HCT116 (cell line): ENCODE measurements around the gene SIGLEC7.

Experiments
- CEBPB ChIP-seq: IDR thresholded peaks from 2 replicates; pipeline ENCODE4 v1.6.1; 2012; ENCODE audit warnings: low read depth
- CTCF ChIP-seq, 3 experiments: fragments of 200-600 bp in 1 of 3; sonication (generic) in 1 of 3; IDR thresholded peaks in 2 of 3; conservative IDR thresholded peaks in 1 of 3; 2 replicates each; pipeline ENCODE4 v1.5.1; 2012 to 2017; ENCODE audit warnings: low read depth in 2 of 3, low read length in 2 of 3, antibody characterized with exemption in 1 of 3, borderline replicate concordance in 1 of 3, control low read depth in 1 of 3, mild to moderate bottlenecking in 1 of 3, mixed read lengths in 1 of 3, mixed run types in 1 of 3, moderate library complexity in 1 of 3; ENCODE audit not compliant: insufficient read depth in 1 of 3
- EGR1 ChIP-seq: IDR thresholded peaks from 2 replicates; pipeline ENCODE4 v1.6.1; 2012; ENCODE audit warnings: low read depth
- EZH2 ChIP-seq: fragments of 200-600 bp; sonication (generic); IDR thresholded peaks from 2 replicates; pipeline ENCODE4 v1.6.1; 2017; ENCODE audit warnings: antibody characterized with exemption, mixed run types
- EZH2phosphoT487 ChIP-seq: fragments of 200-600 bp; IDR thresholded peaks from 2 replicates; pipeline ENCODE4 v1.6.1; 2018; ENCODE audit warnings: antibody characterized with exemption, borderline replicate concordance
- JUND ChIP-seq: IDR thresholded peaks from 2 replicates; pipeline ENCODE4 v1.6.1; 2012
- MAX ChIP-seq: IDR thresholded peaks from 2 replicates; pipeline ENCODE4 v1.6.1; 2012
- POLR2A ChIP-seq: IDR thresholded peaks from 2 replicates; pipeline ENCODE4 v1.7.0; 2011; ENCODE audit warnings: borderline replicate concordance; ENCODE audit not compliant: insufficient read depth, insufficient read length; ENCODE audit errors: extremely low read depth
- POLR2AphosphoS5 ChIP-seq: IDR thresholded peaks from 2 replicates; pipeline ENCODE4 v1.6.1; 2011; ENCODE audit warnings: mild to moderate bottlenecking, low read depth, low read length, moderate library complexity
- REST ChIP-seq: IDR thresholded peaks from 2 replicates; pipeline ENCODE4 v1.6.1; 2012; ENCODE audit warnings: low read depth
- SRF ChIP-seq: IDR thresholded peaks from 2 replicates; pipeline ENCODE4 v1.6.1; 2012; ENCODE audit warnings: low read depth
- TCF7L2 ChIP-seq: IDR thresholded peaks from 2 replicates; pipeline ENCODE4 v1.7.0; 2011; ENCODE audit warnings: borderline replicate concordance, inconsistent platforms; ENCODE audit not compliant: insufficient read depth, insufficient read length; ENCODE audit errors: extremely low read depth
- YY1 ChIP-seq: IDR thresholded peaks from 2 replicates; pipeline ENCODE4 v1.6.1; 2011; ENCODE audit warnings: low read length, low read depth, moderate library complexity, mild to moderate bottlenecking; ENCODE audit not compliant: insufficient replicate concordance; ENCODE audit errors: extremely low read depth
- ZNF274 ChIP-seq: fragments of 200-500 bp; sonication (Bioruptor generic); IDR thresholded peaks from 2 replicates; pipeline ENCODE4 v1.6.1; 2014; ENCODE audit warnings: mild to moderate bottlenecking, low read depth, low read length, inconsistent platforms

- no peak for TF ChIP-seq POLR2A
- no peak for TF ChIP-seq MAX
- TF ChIP-seq CTCF (IDR thresholded peaks at IDR 0.05 in 2 of 3, conservative IDR thresholded peaks at IDR 0.05 in 1 of 3; ENCODE audit: borderline replicate concordance in 1 of 3, insufficient read depth in 1 of 3, low read depth in 2 of 3, low read length in 2 of 3): no peak
- no peak for TF ChIP-seq POLR2AphosphoS5
- no peak for TF ChIP-seq JUND
- TF ChIP-seq EZH2: no peak
- no peak for TF ChIP-seq EGR1
- TF ChIP-seq SRF: no peak
- no peak for TF ChIP-seq EZH2phosphoT487
- no peak for TF ChIP-seq ZNF274
- no peak for TF ChIP-seq CEBPB
- TF ChIP-seq YY1: no peak
- TF ChIP-seq REST: no peak
- TF ChIP-seq TCF7L2: no peak
Measured at GRCh38 chr19:51116736-51117286, 25.3 kb upstream of the SIGLEC7 start.
